Testis (tissue), 3 donors: Measurements from ENCODE around the gene CEP162. TPM values are rescaled to one million over a fixed set of nuclear protein-coding genes. Genes with fewer than 3 reads are reported as not detected.
"Not testable (repeated sequence)": the region's sequence is repeated elsewhere in the genome, so short reads cannot be mapped to it uniquely, and the experiment has no call there.

Experiments used
- DNase-seq: peaks from one replicate; pipeline ENCODE4 v3.0.0-alpha.2; 2019
- H3K27ac ChIP-seq, 2 donors: fragments of 200-600 bp; sonication (generic); one replicate each; pipeline ENCODE4 v1.5.1; 2019
- H3K27me3 ChIP-seq: fragments of 200-600 bp; sonication (generic); one replicate; pipeline ENCODE4 v1.5.1; 2019
- H3K36me3 ChIP-seq: fragments of 200-600 bp; sonication (generic); one replicate; pipeline ENCODE4 v1.5.1; 2017; ENCODE audit warnings: low read depth; ENCODE audit errors: missing control alignments
- H3K4me1 ChIP-seq: fragments of 200-600 bp; sonication (generic); one replicate; pipeline ENCODE4 v1.5.1; 2019
- H3K4me3 ChIP-seq, 2 donors: fragments of 200-600 bp; sonication (generic); one replicate each; pipeline ENCODE4 v1.5.1; 2017 to 2019
- H3K9me3 ChIP-seq: fragments of 200-600 bp; sonication (generic); one replicate; pipeline ENCODE4 v1.5.1; 2017
- CTCF ChIP-seq, 3 experiments: fragments of 450-650 bp in 2 of 3; fragments of 200-600 bp in 1 of 3; sonication (generic) in 1 of 3; IDR thresholded peaks; one replicate each; pipeline ENCODE4 v1.5.1; 2016 to 2019; ENCODE audit warnings: antibody characterized with exemption in 3 of 3, mild to moderate bottlenecking in 2 of 3, moderate library complexity in 1 of 3
- POLR2A ChIP-seq: fragments of 450-650 bp; IDR thresholded peaks from one replicate; pipeline ENCODE4 v1.6.1; 2017; ENCODE audit warnings: antibody characterized with exemption, mild to moderate bottlenecking, moderate library complexity
- WGBS, 2 donors: methylation state at CpG; one replicate each; pipeline ENCODE4 v1.1.5; 2018; 5-methylcytosine and 5-hydroxymethylcytosine counted together
- intact Hi-C: fragments of 100-400 bp; cut with DNase I; formaldehyde crosslinking; loops from one replicate; pipeline ENCODE4 v1.15.1; 2023; ENCODE audit warnings: low total_unique reads
- polyA plus RNA-seq: library from polyadenylated mRNA; stranded (reverse); fragments of 350-450 nt; fragmentation: Illumina TruSeq; extraction: RNeasy Lipid Tissue Mini Kit (QIAGEN cat#74804); gene quantifications from one replicate; pipeline ENCODE4 v1.2.3, GENCODE V29; 2014; ENCODE audit warnings: low read depth, low replicate concordance; ENCODE audit not compliant: insufficient read depth
- total RNA-seq, 2 donors: library from RNA; depleted of rRNA; stranded (reverse); fragments of >200 nt; gene quantifications; one replicate each; pipeline ENCODE4 v1.2.3, GENCODE V29; 2016

CEP162 gene
- total and polyA plus RNA-seq, 3 donors from 2014 or later, result 8.6 to 36.0 (median 20.3) TPM

- Histone ChIP-seq H3K27ac (no peak overlapping the region), H3K27me3 (no peaks in the 10 kb centered on the region), H3K9me3 (no peaks in the 10 kb centered on the region), H3K36me3 (no peaks in the 10 kb centered on the region), H3K4me3 (no peak overlapping the region), H3K4me1 (no peaks in the 10 kb centered on the region)
- no peak for DNase-seq
- TF ChIP-seq CTCF (IDR thresholded peaks at IDR 0.05), result no peak
- intact Hi-C loops, result no loop called here
- WGBS, 2 donors, result 85 to 87% methylated on average over 4 of the region's 4 CpGs
Observed at GRCh38 chr6:84222426-84222825, 5.0 kb downstream of the CEP162 start.

- Histone ChIP-seq H3K27me3 (no peaks in the 10 kb centered on the region), H3K36me3 (no peaks in the 10 kb centered on the region), H3K4me3 (no peak overlapping the region), H3K27ac (no peak overlapping the region), H3K4me1 (no peaks in the 10 kb centered on the region), H3K9me3 (no peaks in the 10 kb centered on the region)
- intact Hi-C loops, result no loop called here
- DNase-seq, result no peak
- 78 to 84% methylated on average over 3 of the region's 3 CpGs for WGBS, 2 donors
- no peak for TF ChIP-seq POLR2A
- peak in 2 of 3 experiments; percentile 32 to 61 for TF ChIP-seq CTCF (IDR thresholded peaks at IDR 0.05)
Observed at GRCh38 chr6:84220809-84221409, 6.5 kb downstream of the CEP162 start.

- H3K27ac ChIP-seq, result no peak overlapping the region
- H3K4me1 ChIP-seq, result no peaks in the 10 kb centered on the region
- H3K36me3 ChIP-seq, result no peaks in the 10 kb centered on the region
- DNase-seq, result no peak
- intact Hi-C loops, result loop anchor here (5.0 kb wide), 1 partner anchor 336 kb away; no protein-coding TSS in a partner anchor
- H3K9me3 ChIP-seq, result no peaks in the 10 kb centered on the region
- whole genome bisulfite sequencing, 2 donors, result 89 to 91% methylated on average over 3 of the region's 3 CpGs
- no peak overlapping the region for H3K4me3 ChIP-seq
- no peaks in the 10 kb centered on the region for H3K27me3 ChIP-seq
- TF ChIP-seq POLR2A (no peak), CTCF (IDR thresholded peaks at IDR 0.05) (no peak)
Observed at GRCh38 chr6:84218091-84218490, 9.4 kb downstream of the CEP162 start.

- intact Hi-C loops, result no loop called here
- Histone ChIP-seq H3K4me3 (no peak overlapping the region), H3K27me3 (no peaks in the 10 kb centered on the region), H3K36me3 (no peaks in the 10 kb centered on the region), H3K27ac (no peak overlapping the region), H3K4me1 (no peaks in the 10 kb centered on the region), H3K9me3 (no peaks in the 10 kb centered on the region)
- 95 to 97% methylated on average over 1 of the region's 1 CpG for WGBS, 2 donors
- TF ChIP-seq CTCF (IDR thresholded peaks at IDR 0.05) (no peak), POLR2A (no peak)
- DNase-seq, result no peak
Observed at GRCh38 chr6:84213217-84213616, 14.2 kb downstream of the CEP162 start.

- Histone ChIP-seq H3K27ac (no peak overlapping the region), H3K36me3 (no peaks in the 10 kb centered on the region), H3K4me1 (no peaks in the 10 kb centered on the region), H3K27me3 (no peaks in the 10 kb centered on the region), H3K9me3 (no peaks in the 10 kb centered on the region), H3K4me3 (no peak overlapping the region)
- intact Hi-C loops, result no loop called here
- TF ChIP-seq CTCF (IDR thresholded peaks at IDR 0.05) (no peak), POLR2A (no peak)
- no peak for DNase-seq
- 80 to 85% methylated on average over 3 of the region's 3 CpGs for WGBS, 2 donors
Observed at GRCh38 chr6:84204011-84204410, 23.4 kb downstream of the CEP162 start.

GRCh38 chr6:84199987-84200386 is 27.5 kb downstream of the CEP162 start:
- intact Hi-C loops, H3K36me3 ChIP-seq, DNase-seq, H3K9me3 ChIP-seq, H3K27ac ChIP-seq, H3K27me3 ChIP-seq, H3K4me3 ChIP-seq, H3K4me1 ChIP-seq: not testable (repeated sequence)
- 93 to 95% methylated on average over 6 of the region's 6 CpGs for WGBS, 2 donors
